ENCODE results near the gene CDK5R1. TPM values are rescaled to one million over a fixed set of nuclear protein-coding genes. Genes with fewer than 3 reads are reported as not detected.

CDK5R1 gene
- polyA plus RNA-seq, 1 experiment = 0.26 TPM

- ChIA-PET POLR2A (no interaction called here), CTCF (interaction anchor here (1.6 kb wide), 1 partner anchor 9 kb away, joined by 3 read pairs; no protein-coding TSS in a partner anchor)
Observed at GRCh38 chr17:32516450-32516849, 29.7 kb downstream of the CDK5R1 start.

DNA sequence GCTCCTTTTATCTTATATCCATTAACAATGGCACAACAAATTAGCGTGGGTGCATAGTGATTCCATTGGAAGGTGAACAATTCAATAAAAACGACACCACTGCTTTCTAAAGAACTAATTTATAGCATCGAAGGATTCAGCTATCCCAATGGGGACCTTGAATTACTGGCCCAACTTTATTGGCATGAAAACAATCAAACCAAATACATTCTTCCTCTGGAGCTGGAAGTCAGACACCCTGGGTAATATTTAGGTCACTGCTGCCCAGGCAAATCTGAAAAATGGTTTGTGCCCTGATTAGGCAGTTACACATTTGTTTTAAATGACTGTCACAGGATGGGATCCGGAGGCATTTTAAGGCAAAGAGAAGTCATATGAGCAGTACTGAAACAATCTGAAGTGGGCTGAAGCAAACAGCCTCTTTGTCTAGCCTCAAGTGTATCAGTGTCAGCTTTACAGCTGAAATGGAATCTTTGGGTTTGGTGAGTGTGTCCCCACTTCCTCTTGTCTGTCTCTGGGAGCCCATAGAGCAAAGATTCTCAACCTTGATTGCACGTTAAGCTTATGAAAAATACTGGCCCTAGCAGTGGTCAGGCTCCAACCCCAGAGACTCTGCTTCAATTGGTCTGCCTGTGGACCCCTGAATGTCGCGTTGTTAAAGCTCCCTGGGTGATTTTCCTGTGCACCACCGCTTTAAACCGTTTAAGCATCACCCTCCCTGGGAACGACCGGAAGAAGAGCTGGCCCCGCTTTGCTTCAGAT lies 30.3 kb downstream of the CDK5R1 start:
- ChIA-PET POLR2A (no interaction called here), CTCF (interaction anchor here (1.5 to 1.6 kb wide), 2 partner anchors 8 to 12 kb away, joined by 3 to 5 read pairs; no protein-coding TSS in a partner anchor)
- TF ChIP-seq, protein P1, sequence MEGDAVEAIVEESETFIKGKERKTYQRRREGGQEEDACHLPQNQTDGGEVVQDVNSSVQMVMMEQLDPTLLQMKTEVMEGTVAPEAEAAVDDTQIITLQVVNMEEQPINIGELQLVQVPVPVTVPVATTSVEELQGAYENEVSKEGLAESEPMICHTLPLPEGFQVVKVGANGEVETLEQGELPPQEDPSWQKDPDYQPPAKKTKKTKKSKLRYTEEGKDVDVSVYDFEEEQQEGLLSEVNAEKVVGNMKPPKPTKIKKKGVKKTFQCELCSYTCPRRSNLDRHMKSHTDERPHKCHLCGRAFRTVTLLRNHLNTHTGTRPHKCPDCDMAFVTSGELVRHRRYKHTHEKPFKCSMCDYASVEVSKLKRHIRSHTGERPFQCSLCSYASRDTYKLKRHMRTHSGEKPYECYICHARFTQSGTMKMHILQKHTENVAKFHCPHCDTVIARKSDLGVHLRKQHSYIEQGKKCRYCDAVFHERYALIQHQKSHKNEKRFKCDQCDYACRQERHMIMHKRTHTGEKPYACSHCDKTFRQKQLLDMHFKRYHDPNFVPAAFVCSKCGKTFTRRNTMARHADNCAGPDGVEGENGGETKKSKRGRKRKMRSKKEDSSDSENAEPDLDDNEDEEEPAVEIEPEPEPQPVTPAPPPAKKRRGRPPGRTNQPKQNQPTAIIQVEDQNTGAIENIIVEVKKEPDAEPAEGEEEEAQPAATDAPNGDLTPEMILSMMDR (IDR thresholded peaks at IDR 0.05; ENCODE audit: insufficient read depth, low read depth, low read length) = no peak
- no peaks in the 10 kb centered on the region for H3K27me3 ChIP-seq (ENCODE audit: control insufficient read depth, insufficient read depth, low read length)
- no peak for DNase-seq (ENCODE audit: low read depth)
- H3K4me3 ChIP-seq (ENCODE audit: low read depth, low read length) = no peak overlapping the region
- H3K36me3 ChIP-seq (ENCODE audit: control insufficient read depth, insufficient read depth, low read length) = no peaks in the 10 kb centered on the region

More at GRCh38 chr17:32516450-32516849, 29.7 kb downstream of the CDK5R1 start:
- Histone ChIP-seq H3K36me3 (ENCODE audit: control insufficient read depth, insufficient read depth, low read length) (no peaks in the 10 kb centered on the region), H3K27me3 (ENCODE audit: control insufficient read depth, insufficient read depth, low read length) (no peaks in the 10 kb centered on the region), H3K4me3 (ENCODE audit: low read depth, low read length) (no peak overlapping the region)
- TF ChIP-seq, protein P1 (IDR thresholded peaks at IDR 0.05; ENCODE audit: insufficient read depth, low read depth, low read length) = no peak
- DNase-seq (ENCODE audit: low read depth) = no peak

- Histone ChIP-seq H3K4me3 (ENCODE audit: low read depth, low read length) (no peak overlapping the region), H3K27me3 (ENCODE audit: control insufficient read depth, insufficient read depth, low read length) (no peaks in the 10 kb centered on the region), H3K36me3 (ENCODE audit: control insufficient read depth, insufficient read depth, low read length) (no peaks in the 10 kb centered on the region)
- POLR2A ChIA-PET = no interaction called here
- CTCF ChIA-PET = interaction anchor here (1.5 kb wide), 1 partner anchor 13 kb away, joined by 5 read pairs; no protein-coding TSS in a partner anchor
- DNase-seq (ENCODE audit: low read depth) = no peak
- TF ChIP-seq, protein P1 (IDR thresholded peaks at IDR 0.05; ENCODE audit: insufficient read depth, low read depth, low read length) = no peak
Observed at GRCh38 chr17:32517982-32518381, 31.2 kb downstream of the CDK5R1 start.

- CTCF ChIA-PET = interaction anchor here (1.5 kb wide), 1 partner anchor 14 kb away, joined by 5 read pairs; no protein-coding TSS in a partner anchor
- TF ChIP-seq, protein P1 (IDR thresholded peaks at IDR 0.05; ENCODE audit: insufficient read depth, low read depth, low read length) = no peak
Observed at GRCh38 chr17:32518646-32519227, 31.9 kb downstream of the CDK5R1 start.

More at GRCh38 chr17:32518646-32519227, 31.9 kb downstream of the CDK5R1 start:
- POLR2A ChIA-PET = no interaction called here
- peak overlapping the region; percentile 50 for H3K4me3 ChIP-seq (ENCODE audit: low read depth, low read length)
- no peaks in the 10 kb centered on the region for H3K36me3 ChIP-seq (ENCODE audit: control insufficient read depth, insufficient read depth, low read length)
- no peak for DNase-seq (ENCODE audit: low read depth)
- no peaks in the 10 kb centered on the region for H3K27me3 ChIP-seq (ENCODE audit: control insufficient read depth, insufficient read depth, low read length)

Measured in BJ (cell line).